Epithelial cell of proximal tubule (primary cell): ENCODE results near the gene ITPK1. TPM values are rescaled to one million over a fixed set of nuclear protein-coding genes. Genes with fewer than 3 reads are reported as not detected.

Source experiments
- DNase-seq: peaks from one replicate; pipeline ENCODE4 v3.0.0-alpha.2; 2011; ENCODE audit warnings: low read depth
- H3K4me3 ChIP-seq: 2 replicates; pipeline ENCODE4 v1.5.1; 2011; ENCODE audit warnings: low read depth, mild to moderate bottlenecking, low read length
- CTCF ChIP-seq: conservative IDR thresholded peaks from 2 replicates; pipeline ENCODE4 v1.5.1; 2012; ENCODE audit warnings: low read depth, mild to moderate bottlenecking, low read length
- total RNA-seq: library from RNA; depleted of rRNA; stranded (reverse); fragments of >200 nt; gene quantifications from 2 replicates; pipeline ENCODE4 v1.2.3, GENCODE V29; 2015

ITPK1 gene
- total RNA-seq, 1 donor from 2014 or later = 22.7 TPM

DNA sequence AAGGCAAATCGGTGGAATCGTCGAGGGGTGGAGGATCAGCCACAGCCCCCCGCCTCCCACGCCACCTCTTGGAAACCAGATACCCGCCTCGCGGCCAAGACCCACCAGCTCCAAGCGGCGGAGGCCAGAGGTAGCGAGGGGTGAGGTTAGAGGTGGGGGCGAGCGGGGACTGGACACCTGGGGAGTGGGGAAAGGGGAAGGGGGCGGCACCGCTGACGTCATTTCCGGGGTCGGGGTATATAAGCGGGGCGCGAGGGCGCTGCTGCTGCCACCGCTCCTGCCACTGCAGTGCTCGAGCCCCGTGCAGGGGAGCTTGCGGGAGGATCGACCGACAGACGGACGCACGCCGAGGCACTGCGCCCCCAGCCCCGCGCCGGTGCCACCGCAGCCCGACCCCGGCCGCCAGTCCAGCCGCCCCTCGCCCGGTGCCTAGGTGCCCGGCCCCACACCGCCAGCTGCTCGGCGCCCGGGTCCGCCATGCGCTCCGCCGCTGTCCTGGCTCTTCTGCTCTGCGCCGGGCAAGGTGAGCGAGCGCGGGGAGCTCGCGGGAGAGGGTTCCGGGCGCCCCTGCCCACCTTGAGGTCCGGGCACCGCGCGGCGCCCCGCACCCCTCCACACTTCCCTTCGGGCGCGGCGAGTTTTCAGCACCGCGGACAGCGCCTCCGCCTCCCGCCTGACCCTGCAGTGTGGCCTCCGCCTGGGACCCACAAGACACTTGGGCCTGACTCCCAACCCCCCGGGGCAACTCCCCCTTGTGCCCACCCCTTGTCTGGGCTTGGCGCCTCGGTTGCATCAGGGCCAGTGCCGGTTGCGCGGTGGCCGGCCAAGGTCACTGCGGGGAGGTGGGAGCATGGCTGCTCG, 192.6 kb downstream of the ITPK1 start, which contains the start of gene CHGA:
Gene CHGA (plus strand): TSS at position 268 of the 861 bp plus-strand sequence. CDS start 210 bp downstream, at position 478.
- no peak for DNase-seq
- no peak within 1 kb of the TSS for H3K4me3 ChIP-seq
- no peak for TF ChIP-seq CTCF

GRCh38 chr14:92922155-92922735, 193.5 kb downstream of the ITPK1 start:
- DNase-seq = no peak
- no peak for TF ChIP-seq CTCF
- H3K4me3 ChIP-seq = no peak overlapping the region

GRCh38 chr14:92920001-92920400, 195.7 kb downstream of the ITPK1 start:
- no peak overlapping the region for H3K4me3 ChIP-seq
- TF ChIP-seq CTCF = no peak
- no peak for DNase-seq

- no peak for TF ChIP-seq CTCF
- no peak for DNase-seq
- no peak overlapping the region for H3K4me3 ChIP-seq
Measured at GRCh38 chr14:92917956-92918355, 197.8 kb downstream of the ITPK1 start.

DNA sequence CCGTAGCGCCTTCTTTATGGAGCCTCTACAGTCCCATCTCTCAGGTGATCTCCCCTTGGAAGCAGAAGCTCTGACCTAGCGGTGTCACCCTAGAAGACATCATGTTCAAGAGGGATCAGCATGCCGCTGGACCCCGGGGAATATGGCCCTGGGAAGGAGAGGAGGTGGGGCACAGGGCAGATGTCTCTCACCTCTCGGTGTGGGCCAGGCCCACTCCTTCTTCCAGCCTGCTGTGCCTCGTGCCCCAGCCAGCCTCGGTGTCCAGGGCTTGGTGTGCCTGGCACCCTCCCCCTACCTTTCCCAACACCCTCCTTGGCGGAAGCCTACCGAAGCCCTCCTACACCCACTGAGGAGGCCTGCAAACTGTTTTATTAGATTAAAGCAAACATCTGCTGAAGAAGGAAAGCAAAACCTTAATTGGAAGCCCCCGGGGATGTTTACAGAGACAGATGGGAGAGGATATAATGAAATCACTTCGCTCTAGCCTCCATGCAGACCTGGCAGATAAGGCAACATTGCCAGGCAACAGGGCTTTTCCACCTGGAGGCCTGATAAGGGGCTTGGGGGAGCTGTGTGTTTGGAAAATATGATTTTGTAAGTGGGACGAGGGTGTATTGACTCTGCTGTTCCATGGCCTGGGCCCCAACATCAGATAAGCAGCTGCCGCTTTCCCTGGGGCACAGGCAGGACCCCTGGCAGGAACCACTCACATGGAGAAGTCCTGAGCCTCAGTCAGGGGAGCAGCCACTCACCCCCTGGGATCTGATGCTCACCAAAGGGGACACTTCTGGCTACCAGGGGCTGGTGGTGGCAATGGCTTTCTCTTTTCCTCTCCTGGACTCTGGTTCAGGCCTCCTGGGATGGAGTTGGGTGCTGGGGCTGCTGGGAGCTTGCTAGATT, 198.4 kb downstream of the ITPK1 start:
- no peak overlapping the region for H3K4me3 ChIP-seq
- no peak for TF ChIP-seq CTCF
- DNase-seq = no peak

DNA sequence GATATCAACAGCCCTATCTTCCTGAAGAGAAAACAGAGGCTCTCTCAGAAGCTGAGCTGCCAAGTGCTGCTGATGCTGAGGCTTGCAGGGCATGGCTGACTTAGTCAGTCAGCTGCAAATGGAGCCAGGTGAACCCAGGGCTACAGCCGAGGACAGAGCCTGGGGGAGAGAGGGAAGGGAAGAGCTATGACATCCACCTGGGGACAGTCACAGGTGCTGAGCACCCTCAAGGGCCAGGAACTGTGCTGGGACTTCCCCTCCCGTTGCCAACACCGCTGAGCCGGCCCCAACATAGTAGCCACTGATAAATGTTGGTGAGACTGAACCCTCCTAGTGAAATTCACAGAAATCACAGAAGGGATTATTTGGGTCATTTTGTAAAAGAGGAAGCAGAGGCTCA, 199.5 kb downstream of the ITPK1 start:
- TF ChIP-seq CTCF = no peak
- no peak overlapping the region for H3K4me3 ChIP-seq
- DNase-seq = no peak
